ENCODE results near the gene KAT2B. TPM values are rescaled to one million over a fixed set of nuclear protein-coding genes. Genes with fewer than 3 reads are reported as not detected.
"Not testable (repeated sequence)": the region's sequence is repeated elsewhere in the genome, so short reads cannot be mapped to it uniquely, and the experiment has no call there.

Gene KAT2B
- total and polyA plus RNA-seq, 10 donors, result 13.6 to 64.3 (median 54.1) TPM

GRCh38 chr3:20015525-20015924 lies 24.7 kb upstream of the KAT2B start:
- 89 to 97% (median 95%) methylated on average over 1 of the region's 1 CpG for WGBS, 5 donors
- Histone ChIP-seq H3K27me3 (replicated peaks in 1 of 7) (no peaks in the 10 kb centered on the region), H3K4me3 (no peak overlapping the region), H3K4me1 (no peaks in the 10 kb centered on the region), H3K27ac (no peak overlapping the region), H3K9me3 (no peaks in the 10 kb centered on the region), H3K36me3 (no peaks in the 10 kb centered on the region)
- no peak for DNase-seq
- intact Hi-C loops (cut with DNase I; ENCODE audit: low total_unique reads), result loop anchor here (10.0 kb wide), 1 partner anchor 51 kb away; no protein-coding TSS in a partner anchor
- no peak for TF ChIP-seq POLR2A (IDR thresholded peaks at IDR 0.05)

- not testable (repeated sequence) for DNase-seq; H3K4me1 ChIP-seq; H3K9me3 ChIP-seq; H3K36me3 ChIP-seq; H3K27ac ChIP-seq; H3K4me3 ChIP-seq; H3K27me3 ChIP-seq (replicated peaks in 1 of 7)
- WGBS, 5 donors, result 82 to 98% (median 92%) methylated on average over 3 of the region's 3 CpGs
- intact Hi-C loops (cut with DNase I; ENCODE audit: low total_unique reads), result loop anchor here (10.0 kb wide), 1 partner anchor 51 kb away; no protein-coding TSS in a partner anchor
These were observed 24.2 kb upstream of the KAT2B start for GRCh38 chr3:20016076-20016475.

GRCh38 chr3:20022954-20023622 lies 17.2 kb upstream of the KAT2B start:
- intact Hi-C loops (cut with DNase I; ENCODE audit: low total_unique reads), result no loop called here
- Histone ChIP-seq H3K4me1 (peaks cover 0 to 13% (median 10%) of the 10 kb centered on the region in 6 donors), H3K9me3 (no peaks in the 10 kb centered on the region), H3K27ac (peak overlapping the region in 2 of 8 donors; percentile 17 to 45), H3K4me3 (no peak overlapping the region), H3K36me3 (no peaks in the 10 kb centered on the region), H3K27me3 (replicated peaks in 1 of 7) (no peaks in the 10 kb centered on the region)
- DNase-seq, result no peak
- 67 to 79% (median 73%) methylated on average over 2 of the region's 2 CpGs for WGBS, 5 donors
- no peak for TF ChIP-seq POLR2AphosphoS5 (IDR thresholded peaks at IDR 0.05)

- no peak for DNase-seq
- Histone ChIP-seq H3K4me3 (no peak overlapping the region), H3K27me3 (replicated peaks in 1 of 7) (no peaks in the 10 kb centered on the region), H3K4me1 (peaks cover 0 to 13% (median 10%) of the 10 kb centered on the region in 6 donors), H3K9me3 (no peaks in the 10 kb centered on the region), H3K27ac (peak overlapping the region in 3 of 8 donors; percentile 17 to 54 (median 46)), H3K36me3 (no peaks in the 10 kb centered on the region)
- intact Hi-C loops (cut with DNase I; ENCODE audit: low total_unique reads), result no loop called here
- 76 to 95% (median 78%) methylated on average over 2 of the region's 2 CpGs for WGBS, 5 donors
- TF ChIP-seq POLR2A (IDR thresholded peaks at IDR 0.05) (no peak), POLR2AphosphoS5 (IDR thresholded peaks at IDR 0.05) (no peak), CTCF (IDR thresholded peaks at IDR 0.05 in 8 of 11, conservative IDR thresholded peaks at IDR 0.05 in 3 of 11) (no peak)
These were observed 16.4 kb upstream of the KAT2B start for GRCh38 chr3:20023623-20024405.

- WGBS, 5 donors, result 87 to 95% (median 91%) methylated on average over 4 of the region's 4 CpGs
- no peak overlapping the region for H3K27ac ChIP-seq
- DNase-seq, result no peak
- peaks cover 0 to 13% (median 10%) of the 10 kb centered on the region in 6 donors for H3K4me1 ChIP-seq
- no peak overlapping the region for H3K4me3 ChIP-seq
- no peaks in the 10 kb centered on the region for H3K36me3 ChIP-seq
- H3K27me3 ChIP-seq (replicated peaks in 1 of 7), result no peaks in the 10 kb centered on the region
- H3K9me3 ChIP-seq, result no peaks in the 10 kb centered on the region
- TF ChIP-seq POLR2AphosphoS5 (IDR thresholded peaks at IDR 0.05), result no peak
- no peak for TF ChIP-seq CTCF (IDR thresholded peaks at IDR 0.05 in 8 of 11, conservative IDR thresholded peaks at IDR 0.05 in 3 of 11)
- TF ChIP-seq POLR2A (IDR thresholded peaks at IDR 0.05), result no peak
- intact Hi-C loops (cut with DNase I; ENCODE audit: low total_unique reads), result no loop called here
These were observed 13.1 kb upstream of the KAT2B start for GRCh38 chr3:20027136-20027535.
